CD4-positive, alpha-beta T cell treated with Interleukin-17A for 1 hour (primary cell): ENCODE results near the gene PCDHB11.
"Not testable (repeated sequence)": the region's sequence is repeated elsewhere in the genome, so short reads cannot be mapped to it uniquely, and the experiment has no call there.

Experiments
- DNase-seq: peaks from one replicate; pipeline ENCODE4 v3.0.0-alpha.2; 2020

The PCDHB11 gene

GRCh38 chr5:141246971-141247370 is 47.5 kb downstream of the PCDHB11 start:
- DNase-seq: not testable (repeated sequence)

DNA sequence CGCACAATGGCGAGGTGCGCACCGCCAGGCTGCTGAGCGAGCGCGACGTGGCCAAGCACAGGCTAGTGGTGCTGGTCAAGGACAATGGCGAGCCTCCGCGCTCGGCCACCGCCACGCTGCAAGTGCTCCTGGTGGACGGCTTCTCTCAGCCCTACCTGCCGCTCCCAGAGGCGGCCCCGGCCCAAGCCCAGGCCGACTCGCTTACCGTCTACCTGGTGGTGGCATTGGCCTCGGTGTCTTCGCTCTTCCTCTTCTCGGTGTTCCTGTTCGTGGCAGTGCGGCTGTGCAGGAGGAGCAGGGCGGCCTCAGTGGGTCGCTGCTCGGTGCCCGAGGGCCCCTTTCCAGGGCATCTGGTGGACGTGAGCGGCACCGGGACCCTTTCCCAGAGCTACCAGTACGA is 48.0 kb downstream of the PCDHB11 start:
- DNase-seq: not testable (repeated sequence)

- no peak for DNase-seq
These were observed 51.1 kb downstream of the PCDHB11 start for GRCh38 chr5:141250576-141250975.
